DND-41 (cell line): ENCODE data around the gene SCRN2.

Experiments used
- ATAC-seq: fragments of 200-7000 bp; cut with Tn5 transposase; 3 replicates; pipeline ENCODE4 v1.9.1; 2021; ENCODE audit warnings: low read depth; ENCODE audit not compliant: insufficient read depth
- DNase-seq: peaks from one replicate; pipeline ENCODE4 v3.0.0-alpha.2; 2020
- H2AFZ ChIP-seq: 2 replicates; pipeline ENCODE4 v1.6.0; 2012; ENCODE audit warnings: low read depth, low read length
- H3K27ac ChIP-seq: 2 replicates; pipeline ENCODE4 v1.5.1; 2012; ENCODE audit warnings: low read length, inconsistent platforms
- H3K27me3 ChIP-seq: fragments of 200-600 bp; sonication (generic); 2 replicates; pipeline ENCODE4 v1.6.0; 2012; ENCODE audit warnings: low read length, mild to moderate bottlenecking, inconsistent platforms; ENCODE audit not compliant: insufficient read depth, poor library complexity
- H3K36me3 ChIP-seq: 2 replicates; pipeline ENCODE4 v1.5.1; 2012; ENCODE audit warnings: low read length, inconsistent platforms; ENCODE audit not compliant: insufficient read depth
- H3K4me1 ChIP-seq: 2 replicates; pipeline ENCODE4 v1.5.1; 2012; ENCODE audit warnings: mild to moderate bottlenecking, low read length; ENCODE audit not compliant: insufficient read depth
- H3K4me2 ChIP-seq: 2 replicates; pipeline ENCODE4 v1.6.0; 2012; ENCODE audit warnings: mild to moderate bottlenecking, moderate library complexity, low read length, inconsistent platforms; ENCODE audit not compliant: insufficient read depth
- H3K4me3 ChIP-seq, 2 experiments: fragments of 200-600 bp in 1 of 2; shearing (Covaris generic) in 1 of 2; 2 replicates each; pipeline ENCODE4 v1.5.1; 2012 to 2016; ENCODE audit warnings: inconsistent platforms in 2 of 2, low read length in 2 of 2, mild to moderate bottlenecking in 2 of 2, low read depth in 1 of 2, moderate library complexity in 1 of 2
- H3K79me2 ChIP-seq: 2 replicates; pipeline ENCODE4 v1.6.0; 2012; ENCODE audit warnings: low read length, inconsistent platforms; ENCODE audit not compliant: insufficient read depth
- H3K9ac ChIP-seq: 2 replicates; pipeline ENCODE4 v1.6.0; 2012; ENCODE audit warnings: low read depth, mild to moderate bottlenecking, inconsistent platforms, low read length, moderate library complexity
- H3K9me3 ChIP-seq: 2 replicates; pipeline ENCODE4 v1.5.1; 2012; ENCODE audit warnings: low read length, moderate library complexity, mild to moderate bottlenecking, inconsistent platforms; ENCODE audit not compliant: insufficient read depth, severe bottlenecking
- H4K20me1 ChIP-seq: 2 replicates; pipeline ENCODE4 v1.6.0; 2012; ENCODE audit warnings: low read length; ENCODE audit not compliant: insufficient read depth
- CTCF ChIP-seq: IDR thresholded peaks from 2 replicates; pipeline ENCODE4 v1.5.1; 2012; ENCODE audit warnings: borderline replicate concordance, low read length, moderate library complexity, mild to moderate bottlenecking; ENCODE audit not compliant: poor library complexity, severe bottlenecking; ENCODE audit errors: extremely low read depth
- EZH2 ChIP-seq: IDR thresholded peaks from 3 replicates; pipeline ENCODE4 v1.6.1; 2012; ENCODE audit warnings: borderline replicate concordance, low read depth, mild to moderate bottlenecking, moderate library complexity, low read length, inconsistent platforms; ENCODE audit not compliant: severe bottlenecking

The SCRN2 gene

GRCh38 chr17:47843391-47843730, 2.3 kb upstream of the SCRN2 start:
- Histone ChIP-seq H3K9ac (no peak overlapping the region), H3K4me3 (no peak overlapping the region), H3K9me3 (no peaks in the 10 kb centered on the region), H4K20me1 (no peaks in the 10 kb centered on the region), H3K27ac (no peak overlapping the region), H3K79me2 (peaks cover 8% of the 10 kb centered on the region), H2AFZ (no peak overlapping the region), H3K27me3 (peaks cover 5% of the 10 kb centered on the region), H3K36me3 (peaks cover 9% of the 10 kb centered on the region), H3K4me1 (peaks cover 28% of the 10 kb centered on the region), H3K4me2 (no peak overlapping the region)
- ATAC-seq (no peak), DNase-seq (no peak)
- no peak for TF ChIP-seq EZH2
- TF ChIP-seq CTCF, result no peak

GRCh38 chr17:47841488-47842291, 617 bp upstream of the SCRN2 start:
- Histone ChIP-seq H3K27ac (peak overlapping the region; percentile 68), H4K20me1 (no peaks in the 10 kb centered on the region), H3K36me3 (peaks cover 16% of the 10 kb centered on the region), H3K4me1 (peaks cover 28% of the 10 kb centered on the region), H3K4me3 (peak overlapping the region; percentile 46 to 74; a peak in 3 of 4 replicates), H2AFZ (peak overlapping the region; percentile 92), H3K4me2 (peak overlapping the region; percentile 70), H3K9ac (peak overlapping the region; percentile 69), H3K27me3 (peaks cover 5% of the 10 kb centered on the region), H3K79me2 (peaks cover 8% of the 10 kb centered on the region), H3K9me3 (no peaks in the 10 kb centered on the region)
- TF ChIP-seq EZH2, result no peak
- no peak for TF ChIP-seq CTCF
- ATAC-seq (no peak), DNase-seq (no peak)

GRCh38 chr17:47840001-47840741, 902 bp downstream of the SCRN2 start:
- TF ChIP-seq CTCF (no peak), EZH2 (no peak)
- Histone ChIP-seq H3K9me3 (no peaks in the 10 kb centered on the region), H4K20me1 (no peaks in the 10 kb centered on the region), H2AFZ (peak overlapping the region; percentile 92), H3K79me2 (peaks cover 8% of the 10 kb centered on the region), H3K4me2 (peak overlapping the region; percentile 70), H3K4me1 (peaks cover 28% of the 10 kb centered on the region), H3K36me3 (peaks cover 21% of the 10 kb centered on the region), H3K9ac (peak overlapping the region; percentile 69), H3K27ac (peak overlapping the region; percentile 68), H3K27me3 (no peaks in the 10 kb centered on the region), H3K4me3 (peak overlapping the region; percentile 46 to 74; a peak in 3 of 4 replicates)
- ATAC-seq (no peak), DNase-seq (no peak)
